Mononuclear cell (primary cell): ENCODE data around the gene ANO1. TPM values are rescaled to one million over a fixed set of nuclear protein-coding genes. Genes with fewer than 3 reads are reported as not detected.
"Not testable (repeated sequence)": the region's sequence is repeated elsewhere in the genome, so short reads cannot be mapped to it uniquely, and the experiment has no call there.

Source experiments
- H3K27me3 ChIP-seq: 2 replicates; pipeline ENCODE4 v1.6.0; 2011; ENCODE audit warnings: low read length, control low read depth; ENCODE audit not compliant: insufficient read depth
- H3K4me1 ChIP-seq: 2 replicates; pipeline ENCODE4 v1.5.1; 2011; ENCODE audit warnings: mild to moderate bottlenecking, low read length, control low read depth; ENCODE audit not compliant: insufficient read depth
- H3K4me3 ChIP-seq: 2 replicates; pipeline ENCODE4 v1.5.1; 2011; ENCODE audit warnings: mild to moderate bottlenecking, low read length, moderate library complexity
- H3K9me3 ChIP-seq: 2 replicates; pipeline ENCODE4 v1.5.1; 2011; ENCODE audit warnings: low read depth, mild to moderate bottlenecking, control low read depth, low read length
- total RNA-seq: library from RNA; depleted of rRNA; stranded (reverse); fragments of >200 nt; gene quantifications from one replicate; pipeline ENCODE4 v1.2.3, GENCODE V29; 2012

ANO1 gene
- not detected for total RNA-seq

GRCh38 chr11:70078095-70078780 lies at the start of gene ANO1:
Gene ANO1 (plus strand): TSS chr11:70078317. CDS start chr11:70078607, 290 bp downstream.
- H3K27me3 ChIP-seq, result peaks cover 34% of the 10 kb centered on the region
- H3K4me1 ChIP-seq, result no peaks in the 10 kb centered on the region
- H3K9me3 ChIP-seq, result no peaks in the 10 kb centered on the region
- no peak within 1 kb of the TSS for H3K4me3 ChIP-seq

GRCh38 chr11:70029115-70029860 lies 48.8 kb upstream of the ANO1 start:
- no peaks in the 10 kb centered on the region for H3K4me1 ChIP-seq
- H3K4me3 ChIP-seq, result no peak overlapping the region
- no peaks in the 10 kb centered on the region for H3K9me3 ChIP-seq
- H3K27me3 ChIP-seq, result no peaks in the 10 kb centered on the region

DNA sequence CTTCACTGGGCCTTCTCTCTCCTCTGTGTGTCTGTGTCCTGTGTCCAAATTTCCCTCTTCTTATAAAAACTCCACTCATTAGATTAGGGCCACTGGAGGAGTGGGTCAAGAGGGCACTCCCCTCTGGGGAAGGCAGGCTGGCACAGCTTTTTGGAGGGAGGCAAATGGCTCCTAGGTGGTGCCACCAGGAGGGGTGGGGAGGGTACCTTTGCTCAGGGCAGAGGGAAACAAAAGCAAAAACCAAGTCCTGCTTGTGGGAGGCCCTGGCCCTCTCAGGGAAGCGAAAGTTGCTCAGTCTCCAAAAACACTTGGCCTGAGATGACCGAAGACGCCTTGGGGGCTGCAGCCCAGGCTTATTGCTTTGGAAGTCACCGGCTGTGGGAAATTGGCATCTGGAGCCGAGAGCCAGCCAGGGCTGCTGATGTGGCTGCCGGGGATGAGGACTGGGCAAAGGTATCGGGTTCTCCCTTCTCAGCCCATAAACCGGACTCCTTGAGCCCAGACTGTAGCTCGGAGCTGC lies 48.2 kb upstream of the ANO1 start:
- H3K9me3 ChIP-seq, result no peaks in the 10 kb centered on the region
- no peaks in the 10 kb centered on the region for H3K4me1 ChIP-seq
- H3K4me3 ChIP-seq, result no peak overlapping the region
- H3K27me3 ChIP-seq, result no peaks in the 10 kb centered on the region

DNA sequence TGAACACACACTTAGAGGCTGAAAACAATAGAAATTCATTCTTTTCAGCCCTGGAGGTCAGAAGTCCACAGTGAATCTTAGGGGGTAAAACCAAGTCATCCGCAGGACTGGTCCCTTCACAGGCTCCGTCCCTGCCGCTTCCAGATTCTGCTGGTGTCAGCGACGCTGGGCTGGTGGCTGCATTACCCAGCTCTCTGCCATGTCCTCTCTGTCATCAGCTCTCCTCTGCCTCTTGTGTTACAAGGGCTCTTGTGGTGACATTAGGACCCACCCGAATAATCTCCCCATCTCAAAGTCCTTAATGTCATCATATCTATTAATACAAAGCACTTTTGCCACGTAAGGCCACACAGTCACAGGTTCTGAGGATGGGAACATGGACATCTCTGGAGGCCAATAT lies 47.7 kb upstream of the ANO1 start:
- Histone ChIP-seq H3K4me3 (no peak overlapping the region), H3K9me3 (no peaks in the 10 kb centered on the region), H3K4me1 (no peaks in the 10 kb centered on the region), H3K27me3 (no peaks in the 10 kb centered on the region)

DNA sequence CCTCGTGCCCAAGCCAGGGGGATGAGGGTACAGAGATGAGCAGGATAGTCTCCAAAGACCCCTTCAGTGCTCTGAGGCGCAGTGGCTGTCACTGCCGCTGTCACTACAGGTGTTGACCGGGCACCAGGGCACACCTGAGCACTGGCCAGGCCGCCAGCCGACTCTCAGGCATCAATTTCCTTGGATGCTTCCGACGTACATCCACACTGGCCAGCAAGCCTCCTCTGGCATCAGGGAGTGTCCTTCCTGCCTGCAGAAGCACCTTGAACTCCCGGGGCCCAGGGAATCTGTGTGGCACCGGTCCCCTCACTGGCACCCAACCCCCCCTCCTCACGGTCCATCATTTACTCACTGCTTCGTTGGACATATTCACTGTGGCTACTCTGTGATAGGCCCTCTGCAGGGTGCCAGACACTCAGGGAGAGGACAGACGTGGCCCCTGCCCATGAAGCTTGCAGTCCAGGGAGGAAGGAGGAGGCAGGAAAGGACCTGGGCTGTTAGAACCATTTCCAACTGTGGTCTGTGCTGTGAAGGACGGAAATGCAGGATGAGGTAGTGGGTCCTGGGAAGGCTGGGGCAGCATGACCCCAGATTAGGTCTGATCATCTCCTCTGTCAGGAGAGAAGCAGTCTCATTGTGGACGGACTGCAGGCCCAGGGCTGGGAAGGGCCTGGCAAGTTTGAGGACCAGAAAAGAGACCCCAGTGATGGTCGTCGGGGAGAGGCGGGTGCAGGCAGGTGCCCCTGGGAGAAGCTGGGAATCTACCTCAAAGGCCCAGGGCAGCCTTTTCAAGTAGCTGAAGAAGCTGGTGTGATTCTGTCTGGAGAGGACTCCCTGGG lies 46.3 kb upstream of the ANO1 start:
- no peaks in the 10 kb centered on the region for H3K27me3 ChIP-seq
- no peaks in the 10 kb centered on the region for H3K9me3 ChIP-seq
- no peak overlapping the region for H3K4me3 ChIP-seq
- no peaks in the 10 kb centered on the region for H3K4me1 ChIP-seq

GRCh38 chr11:70032470-70032795 lies 45.7 kb upstream of the ANO1 start:
- no peak overlapping the region for H3K4me3 ChIP-seq
- no peaks in the 10 kb centered on the region for H3K27me3 ChIP-seq
- no peaks in the 10 kb centered on the region for H3K9me3 ChIP-seq
- no peaks in the 10 kb centered on the region for H3K4me1 ChIP-seq

DNA sequence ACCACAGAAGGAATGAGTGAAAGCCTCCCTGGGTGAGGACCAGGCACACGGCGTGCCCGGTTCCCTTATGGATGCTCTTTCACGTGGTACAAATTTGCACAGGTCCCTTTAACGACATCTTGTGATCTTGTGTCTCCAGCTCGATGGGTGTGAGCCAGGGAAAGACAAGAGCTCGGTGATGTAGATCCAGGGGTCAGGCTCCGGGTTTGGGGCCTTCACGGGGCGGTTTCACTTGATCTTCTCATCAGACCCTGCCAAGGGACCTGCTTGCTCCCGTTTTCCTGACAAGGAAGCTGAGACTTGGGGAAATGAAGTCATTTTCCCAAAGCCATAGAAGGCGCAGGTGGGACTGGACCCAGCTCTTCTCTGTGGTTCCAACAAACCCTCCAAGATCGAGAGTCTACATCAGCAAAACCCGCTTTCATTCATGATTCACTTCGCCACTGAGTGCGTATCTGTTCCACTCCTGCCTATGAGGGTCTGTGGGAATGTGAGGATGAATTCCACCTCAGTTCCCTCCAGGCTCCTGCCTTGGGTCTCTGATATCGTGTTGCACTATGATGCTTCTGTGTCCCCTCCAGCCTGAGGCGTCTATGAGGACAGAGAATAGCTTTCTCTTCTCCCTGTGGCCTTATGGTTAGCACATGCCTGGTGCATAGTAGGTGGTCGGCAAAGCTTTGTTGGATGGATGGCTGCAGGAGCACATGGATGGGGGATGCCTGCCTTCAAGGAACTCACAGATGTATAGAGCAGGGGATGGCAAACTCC lies 45.0 kb upstream of the ANO1 start:
- no peaks in the 10 kb centered on the region for H3K4me1 ChIP-seq
- H3K9me3 ChIP-seq, result no peaks in the 10 kb centered on the region
- H3K4me3 ChIP-seq, result no peak overlapping the region
- no peaks in the 10 kb centered on the region for H3K27me3 ChIP-seq

DNA sequence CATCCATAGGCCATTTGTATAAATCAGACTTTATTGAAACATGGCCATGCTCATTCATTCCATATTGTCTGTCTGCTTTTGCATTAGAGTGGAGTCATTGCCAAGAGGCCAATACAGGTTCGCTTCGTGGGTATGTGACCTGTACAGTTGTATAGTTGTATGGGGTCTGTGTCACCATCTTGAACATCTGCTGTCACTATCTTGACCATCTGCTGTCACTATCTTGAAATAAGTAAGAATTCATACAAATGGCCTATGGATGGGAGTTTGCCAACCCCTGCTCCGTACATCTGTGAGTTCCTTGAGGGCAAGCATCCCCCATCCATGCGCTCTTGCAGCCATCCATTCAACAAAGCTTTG lies 44.4 kb upstream of the ANO1 start:
- no peaks in the 10 kb centered on the region for H3K4me1 ChIP-seq
- H3K27me3 ChIP-seq, result no peaks in the 10 kb centered on the region
- no peaks in the 10 kb centered on the region for H3K9me3 ChIP-seq
- H3K4me3 ChIP-seq, result no peak overlapping the region

GRCh38 chr11:70034740-70035365 lies 43.3 kb upstream of the ANO1 start:
- no peaks in the 10 kb centered on the region for H3K9me3 ChIP-seq
- no peaks in the 10 kb centered on the region for H3K4me1 ChIP-seq
- no peaks in the 10 kb centered on the region for H3K27me3 ChIP-seq
- H3K4me3 ChIP-seq, result no peak overlapping the region

- not testable (repeated sequence) for H3K4me1 ChIP-seq, H3K9me3 ChIP-seq, H3K27me3 ChIP-seq, H3K4me3 ChIP-seq
Observed at GRCh38 chr11:70035665-70036064, 42.5 kb upstream of the ANO1 start.

- Histone ChIP-seq H3K4me1 (no peaks in the 10 kb centered on the region), H3K4me3 (no peak overlapping the region), H3K27me3 (no peaks in the 10 kb centered on the region), H3K9me3 (no peaks in the 10 kb centered on the region)
Observed at GRCh38 chr11:70036971-70037882, 40.9 kb upstream of the ANO1 start.

DNA sequence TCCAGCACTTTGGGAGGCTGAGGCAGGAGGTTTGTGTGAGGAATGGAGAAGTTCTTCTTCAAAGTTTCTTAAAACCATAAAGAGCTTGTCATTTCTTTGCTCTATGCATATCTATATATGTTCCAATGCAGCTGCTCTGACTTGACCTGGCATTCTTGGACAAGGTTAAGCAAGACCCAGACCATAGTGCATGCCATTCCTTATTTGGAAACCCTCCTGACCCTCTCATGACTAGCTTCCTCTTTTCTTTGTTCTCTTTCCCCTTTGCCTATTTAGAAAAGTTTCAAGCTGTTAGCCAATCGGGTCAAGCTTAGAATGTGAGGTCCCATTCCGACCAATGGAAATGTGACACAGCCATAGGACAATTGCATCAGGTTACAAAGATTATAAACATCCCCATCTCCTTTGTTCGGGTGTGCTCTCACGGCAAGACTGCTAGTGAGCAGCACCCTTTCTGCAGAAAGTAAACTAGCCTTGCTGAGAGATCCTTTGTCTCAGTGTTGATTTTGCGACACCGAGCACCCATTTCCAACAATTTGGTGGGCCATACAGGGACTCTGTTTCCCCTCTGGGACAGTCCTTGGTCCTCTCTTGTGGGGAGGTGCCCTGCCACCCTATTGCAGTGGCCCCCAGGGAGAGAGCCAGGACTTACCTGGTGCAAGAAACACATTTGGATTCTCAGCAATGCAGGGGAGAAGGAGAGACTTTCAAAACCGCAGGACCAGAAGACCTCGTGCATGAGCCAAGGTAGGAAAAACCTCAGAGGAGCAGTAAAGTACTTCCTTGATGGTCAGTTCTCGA lies 39.9 kb upstream of the ANO1 start:
- Histone ChIP-seq H3K27me3 (no peaks in the 10 kb centered on the region), H3K9me3 (peaks cover 8% of the 10 kb centered on the region), H3K4me3 (no peak overlapping the region), H3K4me1 (no peaks in the 10 kb centered on the region)

DNA sequence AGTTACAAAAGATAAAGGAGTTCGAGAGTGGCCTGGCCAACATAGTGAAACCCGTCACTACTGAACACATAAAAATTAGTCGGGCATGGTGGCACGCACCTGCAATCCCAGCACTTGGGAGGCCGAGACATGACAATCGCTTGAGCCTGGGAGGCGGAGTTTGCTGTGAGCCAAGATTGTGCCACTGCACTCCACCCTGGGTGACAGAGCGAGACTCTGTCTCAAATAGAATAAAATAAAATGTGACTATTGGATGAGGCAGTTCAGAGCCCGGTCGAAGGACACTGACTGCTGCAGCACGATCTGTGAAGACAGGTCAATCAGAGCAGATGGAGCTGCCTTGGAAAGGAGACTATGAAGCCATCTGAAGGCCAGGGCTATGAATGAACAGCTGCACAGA lies 37.7 kb upstream of the ANO1 start:
- Histone ChIP-seq H3K9me3 (peaks cover 14% of the 10 kb centered on the region), H3K27me3 (no peaks in the 10 kb centered on the region), H3K4me3 (no peak overlapping the region), H3K4me1 (no peaks in the 10 kb centered on the region)
